ENCODE data around the gene ERRFI1.

The ERRFI1 gene

DNA sequence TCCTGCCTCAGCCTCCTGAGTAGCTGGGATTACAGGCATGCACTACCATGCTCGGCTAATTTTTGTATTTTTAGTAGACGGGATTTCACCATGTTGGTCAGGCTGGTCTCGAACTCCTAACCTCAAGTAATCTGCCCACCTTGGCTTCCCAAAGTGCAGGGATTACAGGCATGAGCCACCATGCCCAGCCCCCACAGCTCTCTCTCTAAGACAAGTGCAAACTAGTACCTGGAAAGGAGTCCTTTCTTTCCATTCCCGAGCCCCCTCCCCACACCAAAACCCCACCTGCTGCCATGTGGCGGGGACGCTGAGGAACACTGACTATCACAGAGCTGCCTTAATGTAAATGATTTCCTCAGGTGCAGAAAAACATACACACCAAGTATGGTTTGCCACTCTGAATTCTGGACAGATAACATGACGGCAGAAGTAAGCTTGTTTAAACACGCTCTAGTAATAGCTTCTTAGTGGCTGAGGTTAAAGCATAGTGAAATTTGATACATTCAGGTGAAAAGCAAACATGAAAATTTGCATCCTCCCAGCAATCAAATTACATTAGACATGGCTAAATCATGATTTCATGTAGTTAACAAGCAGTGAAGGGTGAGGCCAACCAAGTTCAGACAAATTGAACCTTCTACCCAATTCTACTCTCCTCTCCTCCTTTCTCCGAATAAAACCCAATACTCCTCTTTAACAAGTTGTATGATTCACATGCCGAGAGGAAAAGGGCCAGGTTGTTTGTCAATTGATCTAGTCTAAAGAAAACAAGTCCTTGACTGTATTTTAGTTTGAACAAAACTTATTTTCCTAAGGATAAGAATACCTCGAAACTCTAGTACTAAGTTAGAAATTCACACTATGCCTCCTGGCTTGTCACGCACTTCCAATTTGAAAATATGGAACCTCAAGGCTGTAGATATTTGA lies 19.8 kb downstream of the ERRFI1 start:
- DNase-seq (ENCODE audit: insufficient read length): no peak

DNA sequence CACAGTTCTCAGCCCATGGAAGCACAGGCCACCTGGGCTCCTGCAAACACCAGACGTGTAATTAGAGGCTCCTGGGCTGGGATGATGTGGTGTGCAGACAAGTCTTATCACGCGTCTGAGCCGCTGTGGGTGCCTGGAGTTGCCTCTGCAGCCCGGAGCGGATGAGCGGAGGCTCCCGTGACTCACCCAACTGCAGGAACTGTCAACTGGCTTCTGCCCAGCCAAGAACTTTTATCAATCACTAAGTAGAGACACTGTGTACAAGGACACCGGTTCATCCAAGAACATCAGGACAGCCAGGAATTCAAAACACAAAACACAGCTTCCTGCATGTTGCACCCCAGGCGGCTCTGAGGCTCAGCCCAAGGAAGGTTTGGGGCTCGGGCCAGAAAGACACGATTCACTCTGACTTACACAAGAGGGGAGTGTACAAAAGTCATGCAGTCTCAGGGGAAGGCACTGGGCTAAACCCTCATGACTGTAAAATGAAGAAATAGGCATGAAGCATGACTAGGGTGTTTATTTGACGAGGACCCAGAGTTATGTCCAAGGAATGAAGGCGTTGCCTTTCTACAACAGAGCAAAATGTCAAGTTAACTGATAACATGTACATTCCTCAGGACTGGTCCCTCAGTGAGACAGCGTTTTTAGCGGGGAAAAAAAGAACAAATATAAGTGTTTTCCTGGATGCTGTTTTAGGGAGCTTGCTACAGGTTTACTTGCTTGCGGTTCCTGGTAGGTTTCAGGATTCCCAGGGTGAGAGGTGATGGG lies 21.1 kb downstream of the ERRFI1 start:
- FAIRE-seq: no peak
- no peak for TF ChIP-seq POLR2A (IDR thresholded peaks at IDR 0.05; ENCODE audit: low read depth, low read length)
- no peak for TF ChIP-seq TAF1 (IDR thresholded peaks at IDR 0.05; ENCODE audit: borderline replicate concordance, low read depth, low read length)
- no peak for TF ChIP-seq POLR2AphosphoS5 (IDR thresholded peaks at IDR 0.05; ENCODE audit: low read depth, low read length)
- DNase-seq (ENCODE audit: insufficient read length): no peak

More for the DNA sequence above, 19.8 kb downstream of the ERRFI1 start:
- FAIRE-seq: no peak
- no peak for TF ChIP-seq POLR2AphosphoS5 (IDR thresholded peaks at IDR 0.05; ENCODE audit: low read depth, low read length)
- TF ChIP-seq POLR2A (IDR thresholded peaks at IDR 0.05; ENCODE audit: low read depth, low read length): no peak
- TF ChIP-seq TAF1 (IDR thresholded peaks at IDR 0.05; ENCODE audit: borderline replicate concordance, low read depth, low read length): no peak

DNA sequence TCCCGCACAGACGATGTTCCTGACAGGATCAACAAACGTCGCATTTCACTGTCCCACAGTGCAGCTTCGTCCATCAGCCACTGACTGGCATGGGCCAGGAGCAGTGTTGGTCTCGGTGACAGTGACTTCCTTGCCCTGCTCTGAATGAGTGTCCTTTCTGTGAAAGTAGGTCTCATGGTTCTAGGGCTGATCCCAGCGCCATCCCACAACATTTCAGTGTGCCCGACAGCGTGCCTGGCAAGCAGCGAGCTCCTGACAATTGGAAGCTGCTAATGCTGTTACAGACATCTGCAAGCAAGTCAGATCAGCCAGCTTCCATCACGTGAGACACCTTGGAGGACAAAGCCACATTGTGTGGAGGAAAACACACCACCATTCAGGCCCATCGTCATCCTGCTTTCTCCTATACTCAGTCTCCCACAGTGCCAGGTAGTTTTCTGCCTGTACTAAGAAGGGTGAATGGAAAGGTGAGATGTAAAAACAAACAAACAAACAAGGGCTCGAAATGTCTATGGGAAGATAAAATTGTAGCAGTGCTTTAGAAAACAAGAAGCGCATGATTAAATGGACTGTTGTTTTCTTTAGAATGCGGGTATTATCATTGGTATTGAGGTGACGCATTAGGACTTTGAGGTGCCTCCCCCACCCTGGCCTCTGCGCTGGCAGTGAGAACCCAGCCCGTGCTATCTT lies 21.9 kb downstream of the ERRFI1 start:
- TF ChIP-seq POLR2AphosphoS5 (IDR thresholded peaks at IDR 0.05; ENCODE audit: low read depth, low read length): no peak
- no peak for TF ChIP-seq POLR2A (IDR thresholded peaks at IDR 0.05; ENCODE audit: low read depth, low read length)
- no peak for TF ChIP-seq TAF1 (IDR thresholded peaks at IDR 0.05; ENCODE audit: borderline replicate concordance, low read depth, low read length)
- FAIRE-seq: no peak
- DNase-seq (ENCODE audit: insufficient read length): no peak

DNA sequence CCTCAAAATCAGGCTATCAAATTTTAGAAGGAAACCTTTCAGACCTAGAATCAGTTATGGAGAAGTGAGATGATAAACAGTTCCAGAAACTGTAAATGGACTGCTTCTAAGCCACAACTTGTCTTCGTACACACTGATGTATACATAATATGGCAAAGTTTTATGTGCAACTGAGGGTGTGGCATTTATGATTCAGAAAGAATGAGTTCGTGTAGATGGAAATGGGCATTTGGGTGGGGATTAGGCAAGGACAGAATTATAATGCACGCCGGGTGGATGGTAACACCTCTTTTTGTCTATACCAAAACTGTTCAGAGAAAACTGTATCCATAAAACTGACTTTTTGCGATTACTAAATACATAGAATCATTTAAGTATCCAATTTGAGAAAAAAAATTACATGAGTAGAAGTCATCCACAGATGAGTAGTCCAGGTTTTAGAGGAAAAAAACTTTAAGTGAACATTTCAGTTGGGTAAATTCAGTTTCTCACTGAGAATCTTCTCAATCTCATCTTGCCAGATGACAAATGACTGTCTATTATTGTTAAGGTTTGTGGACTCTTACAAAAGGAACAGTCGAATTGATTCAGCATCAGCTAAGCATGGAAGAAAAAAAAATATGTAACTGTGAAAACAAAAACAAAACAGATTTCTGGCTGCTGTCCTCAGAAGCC lies 22.5 kb downstream of the ERRFI1 start:
- TF ChIP-seq POLR2A (IDR thresholded peaks at IDR 0.05; ENCODE audit: low read depth, low read length) (no peak), POLR2AphosphoS5 (IDR thresholded peaks at IDR 0.05; ENCODE audit: low read depth, low read length) (no peak), TAF1 (IDR thresholded peaks at IDR 0.05; ENCODE audit: borderline replicate concordance, low read depth, low read length) (no peak)
- DNase-seq (ENCODE audit: insufficient read length) (no peak), FAIRE-seq (no peak)

- TF ChIP-seq TAF1 (IDR thresholded peaks at IDR 0.05; ENCODE audit: borderline replicate concordance, low read depth, low read length) (no peak), POLR2A (IDR thresholded peaks at IDR 0.05; ENCODE audit: low read depth, low read length) (no peak), POLR2AphosphoS5 (IDR thresholded peaks at IDR 0.05; ENCODE audit: low read depth, low read length) (no peak)
- DNase-seq (ENCODE audit: insufficient read length) (no peak), FAIRE-seq (no peak)
Observed at GRCh38 chr1:8002921-8003320, 23.2 kb downstream of the ERRFI1 start.

DNA sequence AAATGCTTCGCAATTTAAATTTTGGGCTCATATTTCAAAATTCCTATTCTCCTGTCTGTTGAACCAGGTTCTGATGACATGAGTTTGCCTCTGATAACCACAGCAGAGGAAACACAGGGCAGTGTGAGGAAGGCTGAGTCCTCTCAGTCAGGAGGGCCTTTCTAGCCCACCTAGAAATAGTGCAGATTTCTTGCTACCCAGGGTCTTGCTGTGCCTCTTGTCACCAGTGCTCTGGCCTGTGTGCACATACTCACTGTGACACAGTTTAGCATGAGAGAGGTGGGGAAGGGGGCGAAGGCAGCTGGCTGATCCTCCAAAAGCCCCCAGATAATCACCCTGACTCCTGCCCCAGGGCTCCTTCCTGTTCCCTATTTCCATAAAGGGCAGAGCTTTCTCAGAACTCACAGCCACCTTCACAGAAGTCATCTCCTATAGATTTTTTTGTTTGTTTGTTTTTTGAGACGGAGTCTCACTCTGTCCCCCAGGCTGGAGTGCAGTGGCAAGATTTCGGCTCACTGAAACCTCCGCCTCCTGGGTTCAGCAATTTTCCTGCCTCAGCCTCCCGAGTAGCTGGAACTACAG lies 23.7 kb downstream of the ERRFI1 start:
- FAIRE-seq (no peak), DNase-seq (ENCODE audit: insufficient read length) (no peak)
- no peak for TF ChIP-seq POLR2AphosphoS5 (IDR thresholded peaks at IDR 0.05; ENCODE audit: low read depth, low read length)
- no peak for TF ChIP-seq TAF1 (IDR thresholded peaks at IDR 0.05; ENCODE audit: borderline replicate concordance, low read depth, low read length)
- no peak for TF ChIP-seq POLR2A (IDR thresholded peaks at IDR 0.05; ENCODE audit: low read depth, low read length)

DNA sequence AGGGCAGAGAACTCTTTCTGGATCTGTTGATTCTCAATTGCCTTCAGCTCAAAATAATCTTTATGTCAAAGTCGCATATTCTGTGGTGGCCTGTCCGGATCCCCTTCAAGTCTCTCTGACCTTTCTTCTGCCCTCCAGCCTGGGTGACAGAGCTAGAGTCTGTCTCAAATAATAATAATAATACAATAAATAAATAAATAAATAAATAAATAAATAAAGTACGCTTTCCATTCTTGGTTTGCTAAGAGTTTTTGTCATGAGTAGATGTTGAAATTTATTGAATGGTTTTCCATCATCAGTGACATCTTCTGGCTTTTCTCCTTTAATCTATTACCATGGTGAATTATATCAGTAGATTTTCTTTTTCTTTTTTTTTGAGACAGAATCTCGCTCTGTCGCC lies 30.7 kb downstream of the ERRFI1 start:
- no peak for TF ChIP-seq POLR2A (IDR thresholded peaks at IDR 0.05; ENCODE audit: low read depth, low read length)
- no peak for TF ChIP-seq TAF1 (IDR thresholded peaks at IDR 0.05; ENCODE audit: borderline replicate concordance, low read depth, low read length)
- no peak for TF ChIP-seq POLR2AphosphoS5 (IDR thresholded peaks at IDR 0.05; ENCODE audit: low read depth, low read length)
- FAIRE-seq (no peak), DNase-seq (ENCODE audit: insufficient read length) (no peak)

DNA sequence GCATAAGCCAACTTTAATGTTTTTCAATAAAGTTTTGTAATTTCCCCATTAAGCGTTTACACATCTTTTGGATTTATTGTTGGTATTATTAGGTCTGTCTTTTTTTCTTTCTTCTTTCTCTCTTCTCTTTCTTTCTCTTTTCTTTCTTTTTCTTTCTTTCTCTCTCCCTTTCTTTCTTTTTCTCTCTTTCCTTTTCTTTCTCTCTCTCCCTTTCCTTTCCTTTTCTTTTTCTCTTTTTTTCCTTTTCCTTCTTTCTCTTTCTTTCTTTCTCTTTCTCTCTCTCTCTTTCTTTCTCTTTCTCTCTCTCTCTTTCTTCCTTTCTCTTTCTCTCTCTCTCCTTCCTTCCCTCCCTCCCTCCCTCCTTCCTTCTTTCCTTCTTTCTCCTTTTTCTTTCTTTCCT lies 31.3 kb downstream of the ERRFI1 start:
- DNase-seq (ENCODE audit: insufficient read length) (no peak), FAIRE-seq (no peak)
- TF ChIP-seq TAF1 (IDR thresholded peaks at IDR 0.05; ENCODE audit: borderline replicate concordance, low read depth, low read length) (no peak), POLR2AphosphoS5 (IDR thresholded peaks at IDR 0.05; ENCODE audit: low read depth, low read length) (no peak), POLR2A (IDR thresholded peaks at IDR 0.05; ENCODE audit: low read depth, low read length) (no peak)

DNA sequence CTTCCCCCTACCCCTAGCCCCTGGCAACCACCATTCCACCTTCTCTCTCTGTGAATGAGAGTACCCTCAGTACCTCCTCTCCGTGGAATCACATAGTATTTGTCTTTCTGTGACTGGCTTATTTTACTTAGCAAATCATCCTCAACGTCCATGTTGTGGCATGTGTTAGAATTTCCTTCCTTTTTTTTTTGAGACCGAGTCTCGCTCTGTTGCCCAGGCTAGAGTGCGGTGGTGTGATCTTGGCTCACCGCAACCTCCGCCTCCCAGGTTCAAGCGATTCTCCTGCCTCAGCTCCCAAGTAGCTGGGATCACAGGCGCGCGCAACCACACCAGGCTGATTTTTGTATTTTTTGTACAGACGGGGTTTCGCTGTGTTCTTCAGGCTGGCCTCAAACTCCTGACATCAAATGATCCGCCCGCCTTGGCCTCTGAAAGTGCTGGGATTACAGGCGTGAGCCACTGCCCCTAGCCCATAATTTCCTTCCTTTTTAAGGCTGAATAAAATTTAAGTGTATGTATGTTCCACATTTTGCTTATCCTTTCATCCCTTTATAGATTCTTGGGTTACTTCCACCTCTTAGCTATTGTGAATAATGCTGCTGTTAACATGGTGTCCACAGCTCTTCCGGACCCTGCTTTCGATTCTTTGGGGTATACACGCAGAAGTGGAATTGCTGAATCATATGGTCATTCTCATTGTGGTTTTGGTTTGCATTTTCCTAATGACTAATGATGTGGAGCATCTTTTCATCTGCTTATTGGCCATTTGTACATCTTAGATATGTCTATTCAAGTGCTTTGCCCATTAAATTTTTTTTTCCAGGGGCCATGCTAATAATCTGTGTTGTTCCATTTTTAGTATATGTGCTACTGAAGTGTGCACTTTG lies 32.3 kb downstream of the ERRFI1 start:
- DNase-seq (ENCODE audit: insufficient read length): no peak
- FAIRE-seq: peak; percentile 94
- TF ChIP-seq POLR2A (IDR thresholded peaks at IDR 0.05; ENCODE audit: low read depth, low read length) (no peak), TAF1 (IDR thresholded peaks at IDR 0.05; ENCODE audit: borderline replicate concordance, low read depth, low read length) (no peak), POLR2AphosphoS5 (IDR thresholded peaks at IDR 0.05; ENCODE audit: low read depth, low read length) (no peak)

- FAIRE-seq: no peak
Observed at GRCh38 chr1:7992885-7993284, 33.2 kb downstream of the ERRFI1 start.

More at GRCh38 chr1:7992885-7993284, 33.2 kb downstream of the ERRFI1 start:
- TF ChIP-seq POLR2A (IDR thresholded peaks at IDR 0.05; ENCODE audit: low read depth, low read length): no peak
- no peak for TF ChIP-seq TAF1 (IDR thresholded peaks at IDR 0.05; ENCODE audit: borderline replicate concordance, low read depth, low read length)
- TF ChIP-seq POLR2AphosphoS5 (IDR thresholded peaks at IDR 0.05; ENCODE audit: low read depth, low read length): no peak
- no peak for DNase-seq (ENCODE audit: insufficient read length)

Data from GM12892 (cell line).